ENCODE data around the gene CXXC5. TPM values are rescaled to one million over a fixed set of nuclear protein-coding genes. Genes with fewer than 3 reads are reported as not detected.

CXXC5 gene
- total RNA-seq, 1 donor from 2014 or later: 1.3 TPM

- Mint-ChIP-seq H3K9me3 (no peaks in the 10 kb centered on the region), H3K27ac (no peak overlapping the region), H3K4me3 (ENCODE audit: low read depth) (no peak overlapping the region), H3K27me3 (ENCODE audit: low read depth) (peaks cover 26% of the 10 kb centered on the region), H3K36me3 (ENCODE audit: low read depth) (no peaks in the 10 kb centered on the region), H3K4me1 (ENCODE audit: low read depth) (peaks cover 6% of the 10 kb centered on the region)
- intact Hi-C loops (cut with micrococcal nuclease): loop anchor here (10.0 kb wide), 1 partner anchor 119 kb away; no protein-coding TSS in a partner anchor
- DNase-seq (ENCODE audit: low spot score): no peak
These were observed 45.7 kb downstream of the CXXC5 start for GRCh38 chr5:139693676-139694364.

- Mint-ChIP-seq H3K4me1 (ENCODE audit: low read depth) (peaks cover 6% of the 10 kb centered on the region), H3K36me3 (ENCODE audit: low read depth) (no peaks in the 10 kb centered on the region), H3K27me3 (ENCODE audit: low read depth) (peaks cover 25% of the 10 kb centered on the region), H3K9me3 (no peaks in the 10 kb centered on the region), H3K27ac (no peak overlapping the region), H3K4me3 (ENCODE audit: low read depth) (no peak overlapping the region)
- no peak for DNase-seq (ENCODE audit: low spot score)
- intact Hi-C loops (cut with micrococcal nuclease): loop anchor here (10.0 kb wide), 1 partner anchor 120 kb away; no protein-coding TSS in a partner anchor
These were observed 46.5 kb downstream of the CXXC5 start for GRCh38 chr5:139694556-139695177.

DNA sequence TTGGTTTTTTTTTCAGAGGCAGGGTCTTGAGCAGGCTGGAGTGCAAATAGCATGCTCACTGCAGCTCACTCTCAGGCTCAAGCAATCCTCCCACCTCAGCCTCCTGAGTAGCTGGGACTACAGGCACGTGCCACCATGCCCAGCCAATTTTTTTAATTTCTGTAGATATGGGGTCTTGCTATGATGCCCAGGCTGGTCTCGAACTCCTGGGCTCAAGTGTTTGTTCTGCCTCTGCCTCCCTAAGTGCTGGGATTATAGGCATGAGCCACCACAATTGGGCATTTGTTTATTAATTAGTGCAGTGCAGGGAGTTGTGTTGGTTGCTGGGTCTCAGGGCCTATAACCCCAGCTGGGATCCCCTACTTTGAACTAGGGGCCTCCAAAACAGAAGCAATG lies 47.0 kb downstream of the CXXC5 start:
- H3K9me3 Mint-ChIP-seq: no peaks in the 10 kb centered on the region
- no peaks in the 10 kb centered on the region for H3K36me3 Mint-ChIP-seq (ENCODE audit: low read depth)
- intact Hi-C loops (cut with micrococcal nuclease): loop anchor here (10.0 kb wide), 1 partner anchor 120 kb away; no protein-coding TSS in a partner anchor
- peaks cover 6% of the 10 kb centered on the region for H3K4me1 Mint-ChIP-seq (ENCODE audit: low read depth)
- H3K27ac Mint-ChIP-seq: no peak overlapping the region
- DNase-seq (ENCODE audit: low spot score): no peak
- H3K27me3 Mint-ChIP-seq (ENCODE audit: low read depth): peaks cover 25% of the 10 kb centered on the region
- H3K4me3 Mint-ChIP-seq (ENCODE audit: low read depth): no peak overlapping the region

- no peaks in the 10 kb centered on the region for H3K36me3 Mint-ChIP-seq (ENCODE audit: low read depth)
- peaks cover 30% of the 10 kb centered on the region for H3K27me3 Mint-ChIP-seq (ENCODE audit: low read depth)
- no peaks in the 10 kb centered on the region for H3K9me3 Mint-ChIP-seq
- H3K4me1 Mint-ChIP-seq (ENCODE audit: low read depth): peaks cover 6% of the 10 kb centered on the region
- intact Hi-C loops (cut with micrococcal nuclease): loop anchor here (10.0 kb wide), 1 partner anchor 122 kb away; no protein-coding TSS in a partner anchor
- no peak for DNase-seq (ENCODE audit: low spot score)
- H3K27ac Mint-ChIP-seq: no peak overlapping the region
- H3K4me3 Mint-ChIP-seq (ENCODE audit: low read depth): peak overlapping the region; percentile 54
These were observed 48.2 kb downstream of the CXXC5 start for GRCh38 chr5:139696167-139696893.

- Mint-ChIP-seq H3K27ac (no peak overlapping the region), H3K4me3 (ENCODE audit: low read depth) (no peak overlapping the region), H3K27me3 (ENCODE audit: low read depth) (peaks cover 30% of the 10 kb centered on the region), H3K4me1 (ENCODE audit: low read depth) (peaks cover 8% of the 10 kb centered on the region), H3K36me3 (ENCODE audit: low read depth) (no peaks in the 10 kb centered on the region), H3K9me3 (no peaks in the 10 kb centered on the region)
- DNase-seq (ENCODE audit: low spot score): no peak
- intact Hi-C loops (cut with micrococcal nuclease): loop anchor here (10.0 kb wide), 1 partner anchor 122 kb away; no protein-coding TSS in a partner anchor
These were observed 48.9 kb downstream of the CXXC5 start for GRCh38 chr5:139696894-139697658.

- no peak for DNase-seq (ENCODE audit: low spot score)
- intact Hi-C loops (cut with micrococcal nuclease): loop anchor here (10.0 kb wide), 1 partner anchor 124 kb away; no protein-coding TSS in a partner anchor
- no peak overlapping the region for H3K27ac Mint-ChIP-seq
- H3K9me3 Mint-ChIP-seq: no peaks in the 10 kb centered on the region
- H3K4me3 Mint-ChIP-seq (ENCODE audit: low read depth): no peak overlapping the region
- no peaks in the 10 kb centered on the region for H3K36me3 Mint-ChIP-seq (ENCODE audit: low read depth)
- H3K4me1 Mint-ChIP-seq (ENCODE audit: low read depth): peaks cover 8% of the 10 kb centered on the region
- peaks cover 36% of the 10 kb centered on the region for H3K27me3 Mint-ChIP-seq (ENCODE audit: low read depth)
These were observed 50.5 kb downstream of the CXXC5 start for GRCh38 chr5:139698490-139699146.

- H3K27me3 Mint-ChIP-seq (ENCODE audit: low read depth): peaks cover 40% of the 10 kb centered on the region
- intact Hi-C loops (cut with micrococcal nuclease): loop anchor here (10.0 kb wide), 1 partner anchor 125 kb away; no protein-coding TSS in a partner anchor
- H3K4me3 Mint-ChIP-seq (ENCODE audit: low read depth): no peak overlapping the region
- no peak overlapping the region for H3K27ac Mint-ChIP-seq
- DNase-seq (ENCODE audit: low spot score): no peak
- peaks cover 8% of the 10 kb centered on the region for H3K4me1 Mint-ChIP-seq (ENCODE audit: low read depth)
- no peaks in the 10 kb centered on the region for H3K9me3 Mint-ChIP-seq
- no peaks in the 10 kb centered on the region for H3K36me3 Mint-ChIP-seq (ENCODE audit: low read depth)
These were observed 51.2 kb downstream of the CXXC5 start for GRCh38 chr5:139699351-139699750.

DNA sequence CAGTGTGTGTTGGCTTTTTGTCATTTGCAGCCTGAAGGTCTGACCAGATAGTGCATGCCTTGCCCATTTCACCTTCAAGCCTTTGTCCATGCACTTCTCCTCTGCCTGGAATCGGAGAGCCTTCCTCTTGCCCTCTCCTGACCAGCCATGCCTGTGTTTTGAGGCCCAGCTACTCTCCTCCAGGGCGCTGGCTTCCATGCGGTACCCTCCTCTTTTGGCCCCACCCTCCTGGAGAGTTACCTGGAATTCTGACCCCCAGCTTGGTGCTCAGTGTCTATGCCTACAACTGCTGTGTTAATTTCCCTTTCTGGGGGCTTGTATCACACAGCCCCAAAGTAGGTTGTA lies 52.5 kb downstream of the CXXC5 start:
- Mint-ChIP-seq H3K36me3 (ENCODE audit: low read depth) (no peaks in the 10 kb centered on the region), H3K4me1 (ENCODE audit: low read depth) (peaks cover 8% of the 10 kb centered on the region), H3K27me3 (ENCODE audit: low read depth) (peaks cover 40% of the 10 kb centered on the region), H3K4me3 (ENCODE audit: low read depth) (no peak overlapping the region), H3K9me3 (no peaks in the 10 kb centered on the region), H3K27ac (no peak overlapping the region)
- intact Hi-C loops (cut with micrococcal nuclease): no loop called here
- DNase-seq (ENCODE audit: low spot score): no peak

- intact Hi-C loops (cut with micrococcal nuclease): no loop called here
- no peak overlapping the region for H3K27ac Mint-ChIP-seq
- H3K9me3 Mint-ChIP-seq: no peaks in the 10 kb centered on the region
- no peak overlapping the region for H3K4me3 Mint-ChIP-seq (ENCODE audit: low read depth)
- DNase-seq (ENCODE audit: low spot score): no peak
- no peaks in the 10 kb centered on the region for H3K36me3 Mint-ChIP-seq (ENCODE audit: low read depth)
- H3K4me1 Mint-ChIP-seq (ENCODE audit: low read depth): peaks cover 6% of the 10 kb centered on the region
- H3K27me3 Mint-ChIP-seq (ENCODE audit: low read depth): peaks cover 36% of the 10 kb centered on the region
These were observed 53.0 kb downstream of the CXXC5 start for GRCh38 chr5:139701056-139701741.

- no peak overlapping the region for H3K4me3 Mint-ChIP-seq (ENCODE audit: low read depth)
- peaks cover 2% of the 10 kb centered on the region for H3K4me1 Mint-ChIP-seq (ENCODE audit: low read depth)
- H3K27ac Mint-ChIP-seq: no peak overlapping the region
- no peak for DNase-seq (ENCODE audit: low spot score)
- intact Hi-C loops (cut with micrococcal nuclease): no loop called here
- no peaks in the 10 kb centered on the region for H3K36me3 Mint-ChIP-seq (ENCODE audit: low read depth)
- no peaks in the 10 kb centered on the region for H3K9me3 Mint-ChIP-seq
- H3K27me3 Mint-ChIP-seq (ENCODE audit: low read depth): peaks cover 34% of the 10 kb centered on the region
These were observed 54.4 kb downstream of the CXXC5 start for GRCh38 chr5:139702548-139702947.

DNA sequence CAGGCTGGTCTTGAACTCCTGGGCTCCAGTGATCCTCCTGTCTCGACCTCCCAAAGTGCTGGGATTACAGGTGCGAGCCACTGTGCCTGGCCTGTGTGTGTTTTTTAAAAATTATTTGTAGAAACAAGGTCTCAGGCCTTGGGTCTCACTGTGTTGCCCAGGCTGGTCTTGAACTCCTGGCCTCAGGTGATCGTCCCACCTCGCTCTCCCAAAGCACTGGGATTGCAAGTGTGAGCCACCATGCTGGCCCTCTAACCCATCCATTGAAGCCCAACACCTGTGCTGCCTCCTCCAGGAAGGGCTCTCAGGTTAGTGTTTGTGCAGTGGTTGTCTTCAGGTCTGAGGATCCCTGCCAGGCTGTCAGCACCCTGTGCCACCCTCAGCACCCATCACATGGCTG lies 56.6 kb downstream of the CXXC5 start:
- Mint-ChIP-seq H3K36me3 (ENCODE audit: low read depth) (no peaks in the 10 kb centered on the region), H3K4me1 (ENCODE audit: low read depth) (peaks cover 2% of the 10 kb centered on the region), H3K4me3 (ENCODE audit: low read depth) (no peak overlapping the region), H3K27ac (no peak overlapping the region), H3K9me3 (no peaks in the 10 kb centered on the region), H3K27me3 (ENCODE audit: low read depth) (peaks cover 40% of the 10 kb centered on the region)
- intact Hi-C loops (cut with micrococcal nuclease): no loop called here
- no peak for DNase-seq (ENCODE audit: low spot score)
